Stimulated activated CD8-positive, alpha-beta memory T cell treated with anti-CD3 and anti-CD28 coated beads, Interleukin-12 subunit alpha, Interleukin-12 subunit beta, amount 100 ng/mL, for 1 hour (primary cell): ENCODE measurements around the gene B4GAT1.

Source experiments
- DNase-seq: peaks from one replicate; pipeline ENCODE4 v3.0.0-alpha.2; 2020; ENCODE audit warnings: low read depth

B4GAT1 gene

DNA sequence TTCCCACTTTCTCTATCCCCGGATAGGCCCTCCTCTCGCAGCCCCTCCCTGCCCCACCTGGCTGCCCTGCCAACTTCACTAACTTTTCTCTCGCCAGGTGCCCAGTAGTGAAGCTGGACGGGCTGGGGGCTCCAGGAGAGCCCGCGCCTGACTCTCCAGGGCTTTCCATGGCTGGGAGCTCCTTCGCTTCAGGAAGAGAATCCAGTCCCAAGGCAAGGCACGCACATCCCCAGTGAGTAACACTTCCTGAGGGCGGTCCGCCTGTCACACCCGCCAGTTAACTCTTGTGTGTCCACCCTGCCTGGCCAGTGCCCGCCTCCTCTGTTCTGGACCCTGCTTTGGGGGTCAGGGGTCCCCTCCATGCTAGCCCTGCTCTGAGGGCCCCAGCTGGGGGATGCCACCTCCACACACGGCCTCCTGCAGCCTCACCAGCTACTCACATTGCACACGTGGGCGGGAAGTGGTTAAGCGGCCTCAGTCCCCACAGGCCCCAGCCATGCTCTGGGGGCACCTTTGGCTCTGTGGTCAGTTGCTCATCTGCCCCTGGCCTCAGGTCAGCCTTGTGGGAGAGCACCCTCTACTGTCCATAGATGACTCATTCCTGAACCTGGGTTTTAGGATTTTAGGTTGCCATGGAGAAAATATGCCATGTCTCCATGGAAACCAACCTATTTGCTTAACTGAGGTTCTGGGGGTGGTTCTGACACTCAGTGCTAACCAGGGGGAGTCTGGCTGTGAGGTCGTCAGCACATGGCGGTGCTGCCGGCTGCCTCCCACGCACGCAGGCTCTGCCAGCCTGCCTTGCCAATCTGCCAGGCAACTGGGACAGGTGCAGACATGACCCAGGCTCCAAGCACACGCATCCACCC lies 11.0 kb downstream of the B4GAT1 start, which contains the start of gene RIN1:
Gene RIN1 (minus strand): TSS at position 201 of the 869 bp plus-strand sequence. CDS start 32 bp downstream, at position 169.
- no peak for DNase-seq

DNA sequence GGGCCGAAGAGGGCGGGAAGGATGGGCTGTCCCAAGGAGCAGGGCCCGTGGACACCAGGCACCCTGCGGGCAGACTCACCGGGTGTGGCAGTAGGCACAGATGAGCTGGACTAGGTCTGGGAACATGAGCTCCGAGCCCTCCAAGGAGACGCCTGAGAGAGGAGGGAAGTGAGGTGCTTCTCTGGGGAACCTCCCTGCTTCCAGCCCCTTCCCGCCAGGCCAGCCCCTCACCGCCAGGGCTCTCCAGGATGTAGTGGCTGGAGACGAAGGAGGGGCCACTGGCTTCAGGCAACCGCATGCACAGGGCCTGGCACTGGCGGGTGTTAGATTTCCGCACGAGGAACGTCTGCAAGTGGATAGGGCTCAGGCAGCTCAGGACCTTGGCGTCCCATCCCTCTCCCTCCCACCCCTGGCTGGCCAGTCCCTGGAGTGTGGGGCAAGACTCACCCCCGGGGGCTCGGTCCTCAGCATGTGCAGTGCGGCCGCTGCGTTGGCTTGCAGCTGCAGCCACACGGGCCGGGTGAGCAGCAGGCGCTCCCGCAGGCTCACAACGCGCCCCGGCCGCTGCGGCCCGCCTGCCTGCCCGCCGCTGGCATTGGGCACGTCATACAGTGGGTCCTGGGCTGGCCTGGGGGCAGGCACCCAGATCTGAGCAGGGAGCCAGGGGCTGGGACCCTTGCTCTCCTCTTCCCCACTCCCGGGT lies 11.7 kb downstream of the B4GAT1 start:
- DNase-seq: no peak

DNA sequence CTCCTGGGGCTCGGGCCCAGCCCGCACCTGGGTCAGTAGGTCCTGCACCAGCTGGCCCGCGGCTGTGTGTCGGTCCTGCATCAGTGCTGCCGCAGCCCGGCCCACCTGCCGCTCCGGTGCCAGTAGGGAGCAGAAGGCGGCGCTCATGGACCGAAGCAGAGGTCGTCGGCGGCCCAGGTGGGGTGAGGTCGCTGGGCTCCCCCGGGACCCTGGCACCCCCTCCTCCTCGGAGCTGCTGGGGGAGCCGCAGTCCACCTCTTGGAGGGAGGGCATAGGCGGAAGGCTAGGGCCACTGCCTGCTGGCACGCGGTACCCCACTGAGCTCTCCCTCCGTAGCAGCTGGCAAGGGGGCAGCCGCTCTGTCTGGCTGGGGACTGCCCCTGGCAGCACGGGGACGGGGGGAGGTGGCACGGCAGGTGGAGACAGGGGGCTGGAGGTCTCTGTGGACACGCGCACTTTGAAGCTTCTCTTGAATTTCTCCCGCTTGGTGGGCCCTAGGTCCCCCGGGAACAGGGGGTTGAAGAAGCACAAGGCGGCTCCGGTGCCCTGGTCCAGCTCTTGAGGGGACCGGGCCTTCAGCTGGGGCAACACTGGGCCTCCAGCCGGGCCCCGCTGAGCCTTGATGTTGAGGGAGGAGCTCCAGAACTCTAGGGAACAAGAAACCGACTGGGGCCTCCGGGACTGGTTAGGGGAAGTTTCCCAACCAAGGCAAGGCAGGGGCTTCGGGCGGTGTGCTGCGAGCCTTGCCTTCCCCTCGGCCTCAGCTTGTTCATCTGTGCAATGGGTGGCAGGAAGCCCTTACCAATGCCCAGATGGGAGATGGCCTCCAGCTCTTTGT lies 12.6 kb downstream of the B4GAT1 start:
- DNase-seq: no peak

DNA sequence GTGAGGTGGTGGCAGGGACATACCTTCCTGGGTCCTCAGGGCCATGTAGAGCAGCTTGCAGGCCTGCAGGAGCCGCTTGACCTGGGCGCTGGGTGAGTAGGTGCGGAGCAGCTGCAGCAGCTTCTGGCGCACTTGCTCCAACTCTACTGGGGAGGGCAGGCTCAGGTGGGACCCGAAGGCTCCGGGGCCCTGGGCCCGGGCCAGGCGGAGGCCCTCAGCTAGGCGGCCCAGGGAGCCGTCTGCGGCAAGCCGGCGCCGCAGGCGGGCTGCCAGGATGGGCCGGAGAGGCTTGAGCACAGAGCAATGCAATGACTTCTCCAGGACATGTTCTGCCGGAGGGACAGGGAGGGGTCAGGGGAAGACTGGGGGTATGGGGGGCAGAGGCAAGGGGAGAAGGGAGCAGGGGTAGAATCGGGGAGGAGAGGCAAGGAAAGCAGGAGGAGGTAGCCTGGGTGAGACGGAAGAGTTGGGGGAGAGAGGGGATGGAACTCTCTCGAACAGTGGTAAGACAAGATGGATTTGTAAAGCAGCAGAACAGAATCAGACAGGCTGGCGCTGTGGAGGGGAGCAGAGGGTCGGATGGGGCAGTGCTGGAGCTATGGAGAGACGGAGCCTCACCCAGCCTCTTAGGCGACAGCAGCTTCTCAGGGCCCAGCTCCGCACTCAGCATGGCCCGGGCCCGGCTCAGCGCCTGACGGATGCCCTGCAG lies 13.4 kb downstream of the B4GAT1 start:
- no peak for DNase-seq

DNA sequence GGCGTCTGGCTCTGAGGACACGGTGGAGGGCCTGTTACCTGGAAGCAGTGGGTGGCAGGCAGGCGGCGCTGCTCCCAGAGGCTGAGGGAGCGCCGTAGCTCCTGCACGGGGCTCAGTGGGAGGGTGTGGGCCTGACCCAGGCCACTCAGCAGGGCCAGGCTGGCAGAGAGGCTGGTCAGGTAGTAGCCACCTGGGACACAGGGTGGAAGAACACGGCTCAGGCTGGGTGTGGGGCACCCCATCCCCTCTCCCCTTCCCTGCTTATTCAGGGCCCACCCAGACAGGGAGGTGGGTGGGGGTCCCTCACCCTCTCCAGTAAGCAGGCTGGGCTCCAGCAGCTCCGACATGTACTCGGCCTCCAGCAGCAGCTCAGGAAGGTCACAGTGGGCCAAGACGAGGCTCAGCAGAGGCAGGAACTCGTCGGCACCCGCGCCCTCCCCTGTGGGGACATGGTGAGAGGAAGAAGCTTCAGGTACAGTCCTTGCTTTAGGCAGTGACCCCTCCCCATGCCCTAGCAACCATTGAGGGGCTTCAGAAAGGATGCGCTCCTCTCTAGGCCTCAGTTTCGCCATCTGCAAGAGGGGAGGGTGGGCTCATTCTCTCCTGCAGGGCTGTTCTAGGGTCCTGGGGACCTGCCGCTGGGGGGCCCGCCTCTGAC lies 14.1 kb downstream of the B4GAT1 start:
- DNase-seq: no peak

DNA sequence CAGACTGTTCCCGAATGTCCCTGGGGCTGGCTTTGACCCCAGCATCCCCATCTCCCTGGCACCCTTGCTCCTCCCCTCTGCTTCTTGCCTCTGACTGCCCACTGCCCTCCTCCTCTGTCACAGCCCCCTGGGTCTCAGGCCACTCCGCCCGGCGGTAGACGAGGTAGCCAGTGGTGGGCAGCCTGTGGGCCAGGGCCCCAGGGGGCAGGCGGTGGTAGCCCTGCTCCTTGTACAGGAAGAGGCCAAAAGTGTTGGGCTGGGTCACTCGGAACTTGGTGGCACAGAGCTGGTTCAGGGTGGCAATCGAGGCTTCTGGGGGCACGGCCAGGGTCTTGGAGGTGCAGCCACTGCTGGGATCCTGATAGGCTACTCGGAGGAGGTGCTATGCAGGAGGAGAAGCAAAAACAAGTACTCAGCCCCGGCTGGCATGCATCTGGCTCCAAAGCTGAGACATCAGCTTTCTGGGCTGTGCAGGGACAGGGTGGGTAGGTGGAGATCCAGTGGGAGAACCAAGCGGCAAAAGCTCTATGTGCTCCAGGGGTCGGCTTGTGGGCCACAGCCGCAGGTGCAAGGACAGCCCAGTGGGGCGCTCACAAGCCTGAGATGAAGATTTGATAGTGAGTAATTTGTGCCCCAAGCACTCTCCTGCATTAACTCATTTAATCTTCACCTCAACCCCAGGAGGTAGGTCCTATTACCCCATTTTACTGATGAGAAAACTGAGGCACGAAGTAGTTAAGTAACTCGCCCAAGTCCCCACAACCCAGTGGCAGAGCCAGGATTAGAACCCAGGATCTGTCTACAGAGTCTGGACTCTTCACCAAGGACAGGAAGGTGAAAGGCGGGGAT lies 14.8 kb downstream of the B4GAT1 start:
- DNase-seq: no peak

DNA sequence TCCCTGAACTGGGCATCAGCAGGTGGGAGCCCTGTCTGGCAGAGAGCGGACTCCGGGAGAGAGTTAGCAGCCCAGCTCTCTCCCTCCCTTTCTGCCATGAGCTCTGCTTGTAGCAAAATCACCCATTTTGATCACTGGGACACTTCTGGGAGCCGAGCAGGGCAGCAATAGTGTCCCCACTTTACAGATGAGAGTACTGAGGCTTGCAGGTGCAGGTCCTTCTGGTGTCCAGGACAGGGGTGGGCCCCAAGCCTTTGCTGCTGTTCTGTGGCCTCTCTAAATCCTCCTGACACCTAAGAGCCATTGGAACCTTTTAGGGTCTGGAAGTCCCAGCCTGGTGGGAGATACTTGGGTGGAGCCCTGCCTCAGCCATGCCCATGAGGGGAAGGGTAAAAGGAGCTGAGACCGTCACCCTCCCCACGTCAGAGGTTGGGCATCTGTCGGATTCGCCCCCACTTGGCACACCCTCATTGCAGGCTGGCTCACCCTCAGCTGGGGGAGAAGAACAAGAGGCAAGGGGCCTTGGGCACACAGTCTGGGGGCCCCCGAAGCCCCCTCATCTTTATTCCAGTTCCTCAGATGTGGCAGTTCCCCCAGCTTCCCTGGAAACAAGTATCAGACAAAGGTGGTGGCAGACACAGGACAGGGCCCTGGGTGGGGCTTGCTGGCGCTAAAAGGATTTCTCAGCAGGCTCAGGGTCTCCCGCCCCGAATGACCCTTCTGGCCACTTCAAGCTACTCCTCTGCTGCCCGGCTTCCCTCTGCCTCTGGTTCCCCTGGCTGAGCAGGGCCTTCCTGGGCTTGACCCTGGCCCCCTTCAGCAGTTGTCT lies 15.7 kb downstream of the B4GAT1 start:
- DNase-seq: no peak

DNA sequence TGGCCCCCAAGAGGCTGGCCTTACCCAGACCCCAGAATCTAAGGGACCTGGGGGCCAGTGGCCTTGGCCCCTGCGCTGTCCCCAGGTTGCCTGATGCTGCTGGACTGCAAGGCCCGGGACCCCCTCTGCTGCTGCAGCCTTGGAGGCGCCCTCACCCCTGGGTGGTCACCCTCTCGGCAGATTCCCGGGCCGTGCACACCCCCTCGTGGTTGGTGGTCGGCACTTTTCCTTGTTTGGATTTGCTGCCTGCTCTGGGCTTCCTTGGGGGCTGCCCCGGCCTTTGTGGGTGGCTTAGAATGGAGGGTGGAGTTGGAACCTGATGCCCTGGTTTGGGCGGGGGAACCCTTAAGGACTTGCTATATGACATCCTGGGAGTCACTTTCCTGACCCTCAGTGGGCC lies 16.5 kb downstream of the B4GAT1 start:
- DNase-seq: no peak

DNA sequence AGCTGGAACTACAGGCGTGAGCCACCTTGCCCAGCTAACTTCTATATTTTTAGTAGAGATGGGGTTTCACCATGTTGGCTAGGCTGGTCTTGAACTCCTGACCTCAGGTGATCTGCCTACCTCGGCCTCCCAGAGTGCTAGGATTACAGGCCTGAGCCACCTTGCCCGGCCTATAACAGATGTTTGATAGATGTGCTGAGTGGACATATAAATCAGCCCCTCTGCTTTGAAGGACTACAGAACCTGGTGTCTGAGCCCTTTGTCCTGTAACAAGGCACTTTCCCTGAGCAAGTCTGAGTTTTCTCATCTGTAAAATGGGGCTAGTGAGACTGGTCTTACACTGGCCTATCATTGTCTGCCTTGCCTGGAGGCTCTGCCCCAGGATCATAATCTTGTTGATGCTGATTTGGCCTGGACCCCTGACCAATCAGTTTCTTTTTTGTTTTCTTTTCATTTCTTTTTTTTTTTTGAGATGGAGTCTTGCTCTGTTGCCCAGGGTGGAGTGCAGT lies 18.2 kb downstream of the B4GAT1 start:
- no peak for DNase-seq

DNA sequence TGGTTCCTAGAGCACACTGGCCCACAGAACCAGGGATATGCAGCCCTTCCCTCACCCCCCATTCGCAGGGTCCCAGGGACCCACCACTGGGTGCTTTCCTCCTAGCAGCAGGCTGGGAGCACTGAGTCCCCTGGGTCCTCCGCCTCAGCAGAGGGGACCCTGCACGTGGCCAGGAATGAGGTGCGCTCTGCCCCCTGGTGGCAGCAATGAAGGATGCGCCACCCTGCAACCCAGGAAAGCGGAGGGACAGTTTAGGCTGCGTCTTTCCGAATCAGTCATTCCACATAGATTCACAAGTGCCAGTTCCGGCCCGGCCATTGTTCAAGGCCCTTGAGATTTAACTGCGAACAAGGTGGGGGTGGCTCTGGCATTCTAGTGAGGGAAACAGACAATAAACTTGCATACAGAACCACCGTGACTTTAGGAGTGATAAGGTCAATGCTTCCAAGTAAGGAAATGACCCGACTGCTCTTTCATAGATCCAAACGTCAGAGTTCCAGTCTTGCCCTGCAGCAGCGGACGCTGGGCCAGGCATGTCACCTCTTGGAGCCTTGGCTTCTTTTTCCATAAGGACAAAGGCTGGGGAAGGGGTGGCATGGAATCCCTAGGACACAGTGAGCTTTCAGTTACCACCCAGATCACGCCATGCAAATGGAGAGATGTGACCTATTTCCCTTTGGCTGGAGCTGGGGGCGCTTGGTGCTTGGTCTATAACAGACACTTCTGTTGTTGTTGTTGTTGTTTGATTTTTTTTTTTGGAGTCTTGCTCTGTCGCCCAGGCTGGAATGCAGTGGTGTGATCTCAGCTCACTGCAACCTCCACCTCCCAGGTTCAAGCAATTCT lies 18.9 kb downstream of the B4GAT1 start:
- DNase-seq: peak; percentile 67

DNA sequence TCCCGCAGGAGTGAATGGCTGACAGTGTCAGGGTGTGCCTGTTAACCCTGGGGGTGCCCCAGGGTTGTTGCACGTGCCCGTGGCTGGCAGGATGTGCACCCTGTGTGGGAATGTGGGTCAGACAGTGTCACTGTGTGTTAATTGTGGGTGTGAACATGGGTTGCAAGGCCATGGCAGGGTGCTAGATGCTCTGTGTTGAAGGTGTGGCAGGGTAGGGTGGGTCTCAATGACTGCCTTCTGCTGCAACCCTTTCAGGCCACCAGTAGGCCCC lies 19.5 kb downstream of the B4GAT1 start:
- DNase-seq: no peak

DNA sequence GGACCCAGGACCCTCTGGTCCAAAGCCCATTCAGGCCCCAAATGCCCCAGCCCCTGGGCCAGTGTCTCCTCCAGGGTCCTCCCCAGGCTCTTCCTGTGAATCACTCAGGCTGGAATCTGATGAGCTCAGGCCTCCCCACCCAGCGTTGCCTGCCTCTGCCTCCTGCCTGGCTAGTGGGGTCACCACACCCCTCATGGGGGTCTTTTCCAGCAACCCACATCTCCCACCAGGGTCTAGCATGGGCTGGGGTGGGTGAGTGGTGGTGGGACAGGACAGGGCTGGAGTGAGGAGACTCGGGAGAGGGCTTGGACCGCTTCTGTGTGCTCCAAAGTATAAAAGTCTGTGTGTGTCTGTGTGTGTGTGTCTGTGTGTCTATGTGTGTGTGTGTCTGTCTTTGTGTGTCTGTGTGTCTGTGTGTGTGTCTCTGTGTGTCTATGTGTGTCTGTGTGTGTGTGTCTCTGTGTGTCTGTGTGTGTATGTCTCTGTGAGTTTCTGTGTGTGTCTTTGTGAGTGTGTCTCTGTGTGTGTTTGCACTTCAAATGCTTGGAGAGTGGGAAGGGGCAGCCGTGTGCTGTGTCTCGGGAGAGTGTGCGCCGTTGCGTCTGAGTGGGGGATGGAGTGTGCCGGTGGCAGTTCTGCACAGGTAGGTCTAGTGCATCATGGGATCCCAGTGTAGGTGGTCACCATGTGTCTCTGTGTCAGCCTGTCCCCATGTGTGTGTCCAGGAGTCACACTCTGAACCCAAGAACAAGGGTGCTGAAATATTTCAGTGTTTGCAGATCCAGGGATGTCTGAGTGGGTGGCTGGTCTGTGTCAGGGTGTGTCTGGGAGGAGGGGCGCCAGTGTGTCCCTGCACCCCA lies 20.0 kb downstream of the B4GAT1 start:
- DNase-seq: no peak

DNA sequence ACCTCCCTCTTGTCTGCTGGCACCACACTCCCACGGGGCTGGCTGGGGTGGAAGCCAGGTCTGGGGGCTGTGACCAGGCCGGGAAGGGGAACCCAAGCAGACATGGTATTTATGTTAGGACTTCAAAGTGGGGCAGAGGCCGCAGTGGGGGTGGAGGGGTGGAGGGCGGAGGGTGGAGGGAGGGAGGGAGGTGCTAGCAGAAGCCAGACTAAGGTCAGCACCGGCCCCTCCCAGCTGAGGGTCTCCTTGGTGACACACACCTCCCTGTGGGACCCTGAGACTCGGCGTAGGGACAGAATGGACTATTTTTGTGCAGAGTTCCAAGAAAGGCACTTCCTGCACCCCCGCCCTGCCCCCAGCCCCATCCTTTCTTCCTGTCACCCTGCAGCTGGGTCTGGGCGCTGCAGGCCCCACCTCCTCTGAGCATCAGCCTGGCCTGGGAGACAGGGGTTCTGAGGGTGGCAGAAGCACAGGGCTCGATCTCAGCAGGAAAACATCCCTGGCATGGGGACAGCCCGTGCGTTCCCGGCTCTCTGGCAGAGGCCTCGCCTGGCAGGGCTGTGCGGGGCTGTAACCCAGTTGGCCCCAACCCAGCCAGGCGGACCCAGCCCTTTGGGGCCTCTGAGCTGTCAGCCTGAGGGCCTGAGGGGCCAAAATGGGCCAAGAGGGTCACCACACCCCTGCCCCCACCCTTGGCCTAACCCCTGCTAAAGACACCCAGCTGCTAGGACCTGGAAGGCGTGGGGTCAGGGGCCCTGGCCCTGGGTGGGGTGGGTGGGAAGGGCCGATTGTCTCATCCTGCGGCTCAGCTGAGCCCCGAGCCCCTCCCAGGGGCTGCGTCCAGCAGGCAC lies 20.9 kb downstream of the B4GAT1 start:
- DNase-seq: no peak

DNA sequence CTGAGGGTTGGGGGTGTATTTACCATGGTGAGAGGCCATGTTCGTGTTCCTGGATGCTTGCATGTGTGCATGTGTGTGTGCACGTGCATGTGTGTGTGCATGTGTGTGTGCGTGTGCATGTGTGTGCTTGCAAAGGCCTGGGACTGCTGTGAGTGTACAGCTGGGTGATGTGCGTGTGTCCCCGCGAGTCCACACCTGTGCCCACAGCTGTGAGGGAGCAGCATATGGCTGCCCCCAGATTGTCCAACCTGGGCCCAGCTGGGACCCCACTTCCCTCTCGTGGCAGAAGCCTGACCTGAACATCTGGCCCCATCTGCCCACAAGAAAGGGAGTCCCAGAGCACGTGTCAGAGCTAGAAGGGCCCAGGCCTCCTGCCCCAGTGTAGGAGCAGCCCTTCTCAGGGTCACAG lies 22.2 kb downstream of the B4GAT1 start:
- DNase-seq: no peak

DNA sequence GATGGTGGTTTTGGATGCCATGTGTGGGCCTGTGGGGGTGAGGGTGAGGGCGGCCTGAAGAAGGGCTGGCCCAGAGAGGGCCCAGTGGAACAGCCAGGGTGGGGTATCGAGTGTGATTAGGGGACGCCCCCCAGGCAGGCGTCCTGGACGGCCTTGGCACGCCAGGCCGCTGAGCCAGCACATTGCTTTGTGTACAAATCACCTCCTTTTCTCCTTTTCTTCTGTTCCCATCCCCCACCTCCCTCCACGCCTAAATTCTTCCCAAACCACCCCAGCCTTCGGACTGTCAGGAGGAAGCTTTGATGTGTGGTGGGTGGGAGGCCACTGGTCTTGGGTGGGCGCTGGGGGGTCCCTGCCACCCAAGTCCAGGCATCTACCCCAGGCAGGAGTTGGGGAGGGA lies 22.8 kb downstream of the B4GAT1 start:
- DNase-seq: no peak

DNA sequence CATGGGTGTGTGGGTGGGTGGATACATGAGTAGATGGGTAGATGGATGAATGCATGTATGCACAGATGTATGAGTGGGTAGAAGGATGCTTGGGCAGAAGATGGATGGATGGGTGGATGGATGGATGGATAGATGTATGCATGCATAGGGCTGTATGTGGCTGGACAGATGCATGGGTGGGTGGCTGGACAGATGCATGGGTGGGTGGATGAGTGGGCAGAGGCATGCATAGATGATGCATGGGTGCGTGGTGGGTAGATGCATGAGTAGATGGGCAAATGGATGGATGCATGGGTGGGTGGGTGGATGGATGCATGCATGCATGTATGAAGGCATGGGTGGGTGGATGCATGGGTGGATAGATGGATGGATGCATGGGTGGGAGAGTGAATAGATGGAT lies 23.7 kb downstream of the B4GAT1 start:
- DNase-seq: no peak
